CD4-positive, CD25-positive, alpha-beta regulatory T cell (primary cell): Measurements from ENCODE around the gene NLRP3. TPM values are rescaled to one million over a fixed set of nuclear protein-coding genes. Genes with fewer than 3 reads are reported as not detected.
"Not testable (repeated sequence)": the region's sequence is repeated elsewhere in the genome, so short reads cannot be mapped to it uniquely, and the experiment has no call there.

Experiments used
- ATAC-seq, 2 donors: fragments of 150-1000 bp; cut with Tn5 transposase; one replicate each; pipeline ENCODE4 v1.10.0; 2021; ENCODE audit warnings: low read depth in 2 of 2, moderate number of reproducible peaks in 2 of 2, moderate library complexity in 1 of 2
- DNase-seq, 3 donors: peaks; one replicate each; pipeline versions ENCODE4 v3.0.0 to v3.0.0-alpha.2; 2012 to 2022; ENCODE audit warnings: mixed read lengths in 1 of 3
- H3K27ac ChIP-seq: one replicate; pipeline ENCODE4 v1.7.0; 2013; ENCODE audit warnings: mild to moderate bottlenecking, low read length; ENCODE audit not compliant: insufficient read depth, poor library complexity, severe bottlenecking
- H3K27me3 ChIP-seq: one replicate; pipeline ENCODE4 v1.7.0; 2013; ENCODE audit warnings: low read length; ENCODE audit not compliant: control insufficient read depth, insufficient read depth
- H3K36me3 ChIP-seq: one replicate; pipeline ENCODE4 v1.7.0; 2013; ENCODE audit warnings: mild to moderate bottlenecking, low read length, moderate library complexity; ENCODE audit not compliant: control insufficient read depth, insufficient read depth
- H3K4me1 ChIP-seq: 2 replicates; pipeline ENCODE4 v1.7.0; 2013; ENCODE audit warnings: mild to moderate bottlenecking, low read length; ENCODE audit not compliant: insufficient read depth, control insufficient read depth, poor library complexity, severe bottlenecking
- H3K4me3 ChIP-seq: one replicate; pipeline ENCODE4 v1.7.0; 2013; ENCODE audit warnings: low read depth, mild to moderate bottlenecking, low read length, moderate library complexity
- H3K9me3 ChIP-seq, 2 experiments: 1 replicate in 1 of 2; 2 replicates in 1 of 2; pipeline ENCODE4 v1.7.0; 2013; ENCODE audit warnings: low read length in 2 of 2, mild to moderate bottlenecking in 1 of 2, moderate library complexity in 1 of 2; ENCODE audit not compliant: control insufficient read depth in 2 of 2
- H3K27ac Mint-ChIP-seq, 3 donors: one replicate each; pipeline ENCODE4 v1.8.0; 2020 to 2022; ENCODE audit warnings: mild to moderate bottlenecking in 3 of 3, mixed read lengths in 3 of 3, moderate library complexity in 2 of 3
- H3K27me3 Mint-ChIP-seq: one replicate; pipeline ENCODE4 v1.8.0; 2022; ENCODE audit warnings: mild to moderate bottlenecking, mixed read lengths
- H3K36me3 Mint-ChIP-seq: one replicate; pipeline ENCODE4 v1.8.0; 2020; ENCODE audit warnings: mixed read lengths
- H3K4me1 Mint-ChIP-seq, 4 donors: one replicate each; pipeline ENCODE4 v1.8.0; 2020 to 2022; ENCODE audit warnings: mixed read lengths in 4 of 4, mild to moderate bottlenecking in 1 of 4
- H3K4me3 Mint-ChIP-seq, 4 donors: one replicate each; pipeline ENCODE4 v1.8.0; 2020 to 2022; ENCODE audit warnings: mild to moderate bottlenecking in 4 of 4, mixed read lengths in 4 of 4, moderate library complexity in 3 of 4
- H3K9me3 Mint-ChIP-seq, 7 donors: one replicate each; pipeline ENCODE4 v1.8.0; 2020 to 2022; ENCODE audit warnings: mixed read lengths in 7 of 7, mild to moderate bottlenecking in 3 of 7, moderate library complexity in 2 of 7
- polyA plus RNA-seq, 4 donors: library from polyadenylated mRNA; unstranded; fragments of 300-500 nt; fragmentation: Illumina TruSeq; gene quantifications; one replicate each; pipeline ENCODE4 v1.2.3, GENCODE V29; 2021
- total RNA-seq: library from RNA; stranded (reverse); gene quantifications from one replicate; pipeline ENCODE4 v1.2.3, GENCODE V29; 2022

The NLRP3 gene
- total and polyA plus RNA-seq, 5 donors from 2014 or later: 0.10 to 2.0 (median 0.34) TPM; not detected in 2

DNA sequence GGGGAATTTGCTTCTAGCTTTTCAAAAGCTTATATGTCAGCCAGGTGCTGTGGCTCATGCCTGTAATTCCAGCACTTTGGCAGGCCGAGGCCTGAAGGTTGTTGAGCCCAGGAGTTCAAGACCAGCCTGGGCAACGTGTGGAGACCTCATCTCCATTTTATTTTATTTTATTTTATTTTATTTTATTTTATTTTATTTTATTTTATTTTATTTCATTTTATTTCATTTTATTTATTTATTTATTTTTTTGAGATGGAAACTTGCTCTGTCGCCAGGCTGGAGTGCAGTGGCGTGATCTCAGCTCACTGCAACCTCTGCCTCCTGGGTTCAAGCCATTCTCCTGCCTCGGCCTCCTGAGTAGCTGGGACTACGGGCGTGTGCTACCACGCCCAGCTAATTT is 20.9 kb upstream of the NLRP3 start:
- H3K4me1 ChIP-seq: peaks cover 10% of the 10 kb centered on the region
- not testable (repeated sequence) for H3K9me3 Mint-ChIP-seq, H3K36me3 Mint-ChIP-seq, H3K9me3 ChIP-seq, H3K4me3 ChIP-seq, H3K4me3 Mint-ChIP-seq, H3K27me3 ChIP-seq, H3K36me3 ChIP-seq, H3K27ac ChIP-seq, DNase-seq, ATAC-seq, H3K27ac Mint-ChIP-seq
- Mint-ChIP-seq H3K4me1 (peaks cover 0 to 14% (median 5%) of the 10 kb centered on the region in 4 donors), H3K27me3 (peaks cover 11% of the 10 kb centered on the region)

DNA sequence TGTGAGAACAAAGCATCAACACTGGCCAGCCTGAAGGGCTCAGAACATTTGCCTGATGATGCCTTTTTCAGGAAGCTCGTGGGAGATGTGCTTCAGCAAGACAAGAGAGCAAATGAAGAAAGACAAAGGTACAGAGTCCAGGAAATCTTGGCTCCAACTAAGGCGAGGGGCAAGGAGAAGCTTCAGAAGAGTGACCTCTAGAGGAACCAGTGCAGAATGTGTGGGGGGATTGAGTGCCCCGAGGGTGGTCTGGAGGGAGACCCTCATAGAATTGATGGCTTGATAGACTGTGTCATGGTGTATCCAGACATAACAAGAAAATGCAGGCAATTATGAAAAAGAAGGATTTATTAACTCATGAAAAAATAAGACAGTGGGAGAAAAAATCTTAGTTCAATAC is 15.3 kb upstream of the NLRP3 start:
- Mint-ChIP-seq H3K9me3 (peaks cover 0 to 4% (median 0%) of the 10 kb centered on the region in 7 donors), H3K4me3 (no peak overlapping the region), H3K4me1 (no peaks in the 10 kb centered on the region), H3K36me3 (no peaks in the 10 kb centered on the region), H3K27me3 (peaks cover 15% of the 10 kb centered on the region), H3K27ac (no peak overlapping the region)
- no peak for DNase-seq
- no peak overlapping the region for H3K27ac ChIP-seq
- no peaks in the 10 kb centered on the region for H3K4me1 ChIP-seq
- H3K27me3 ChIP-seq: no peaks in the 10 kb centered on the region
- H3K4me3 ChIP-seq: no peak overlapping the region
- H3K9me3 ChIP-seq: no peaks in the 10 kb centered on the region
- H3K36me3 ChIP-seq: no peaks in the 10 kb centered on the region
- no peak for ATAC-seq

DNA sequence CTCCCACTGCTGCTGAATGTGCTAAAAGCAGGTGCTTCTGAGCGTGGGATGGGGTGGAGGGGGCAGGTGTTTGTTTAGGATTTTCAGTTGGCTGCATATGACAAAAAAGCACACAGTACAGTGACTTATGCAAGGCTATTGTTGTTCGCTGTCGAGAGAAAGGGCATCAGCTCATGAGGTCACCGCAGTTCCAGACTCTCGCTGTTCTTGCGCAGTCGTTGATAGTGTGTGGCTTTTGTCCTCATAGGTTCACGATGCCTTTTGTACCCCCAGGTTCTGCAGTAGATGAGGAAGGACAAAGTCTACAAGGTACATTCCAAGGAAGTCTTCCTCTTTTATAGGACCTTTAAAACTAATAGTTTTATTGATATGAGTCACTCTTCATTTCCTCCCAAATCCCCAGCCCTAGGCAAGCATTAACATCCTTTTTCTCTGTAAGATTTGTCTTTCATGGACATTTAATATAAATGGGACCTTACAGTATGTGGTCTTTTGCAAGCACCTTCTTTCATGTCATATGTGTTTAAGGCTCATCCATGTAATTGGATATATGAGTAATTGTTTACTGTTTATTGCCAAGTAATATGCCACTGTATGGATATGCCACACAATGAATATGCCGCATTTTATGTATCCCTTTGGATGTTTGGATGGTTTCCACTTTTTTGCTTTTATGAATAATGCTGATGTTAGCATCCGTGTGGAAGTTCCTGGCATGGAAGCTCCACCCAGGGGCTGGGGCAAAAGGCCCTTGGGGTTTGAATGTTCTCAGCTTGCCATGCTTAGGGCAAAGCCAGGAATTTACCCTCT is 14.5 kb upstream of the NLRP3 start:
- H3K27ac ChIP-seq: no peak overlapping the region
- H3K27ac Mint-ChIP-seq: no peak overlapping the region
- ATAC-seq: no peak

DNA sequence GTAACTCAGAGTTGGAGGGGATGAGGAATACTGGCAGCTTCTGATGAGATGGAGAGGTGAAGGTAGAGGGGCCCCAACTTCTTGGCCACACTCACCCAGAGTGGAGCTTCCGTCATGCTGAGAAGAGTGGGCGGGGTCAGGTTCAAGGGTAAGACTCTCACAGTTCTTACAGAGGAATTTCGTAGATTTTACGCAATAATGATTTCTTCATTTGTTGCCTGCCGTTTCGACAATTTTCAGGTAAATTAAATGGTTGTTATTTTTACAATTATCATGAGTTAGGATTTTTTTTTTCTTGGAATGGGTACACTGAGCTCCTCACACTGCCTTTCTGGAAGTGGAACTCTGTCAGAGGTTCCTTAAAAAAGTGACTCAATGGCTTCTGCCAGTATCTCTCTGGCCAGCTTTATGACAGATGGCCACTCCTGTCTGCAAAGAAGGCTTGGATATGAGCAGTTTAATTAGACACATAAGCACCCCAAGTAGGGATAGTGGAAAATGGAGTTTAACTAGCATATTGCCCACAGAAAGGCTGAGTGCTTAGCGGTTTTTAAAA is 13.8 kb upstream of the NLRP3 start:
- Mint-ChIP-seq H3K27me3 (peaks cover 15% of the 10 kb centered on the region), H3K9me3 (peaks cover 0 to 4% (median 0%) of the 10 kb centered on the region in 7 donors), H3K36me3 (no peaks in the 10 kb centered on the region), H3K4me3 (no peak overlapping the region), H3K4me1 (peaks cover 3 to 8% (median 6%) of the 10 kb centered on the region in 4 donors), H3K27ac (no peak overlapping the region)
- Histone ChIP-seq H3K4me1 (peaks cover 7% of the 10 kb centered on the region), H3K27ac (no peak overlapping the region), H3K4me3 (no peak overlapping the region), H3K9me3 (no peaks in the 10 kb centered on the region), H3K27me3 (no peaks in the 10 kb centered on the region), H3K36me3 (no peaks in the 10 kb centered on the region)
- DNase-seq (no peak), ATAC-seq (no peak)

More for the DNA sequence above, 14.5 kb upstream of the NLRP3 start:
- no peaks in the 10 kb centered on the region for H3K4me1 ChIP-seq
- H3K4me3 ChIP-seq: no peak overlapping the region
- Mint-ChIP-seq H3K9me3 (peaks cover 0 to 4% (median 0%) of the 10 kb centered on the region in 7 donors), H3K4me1 (peaks cover 0 to under 1% (median under 1%) of the 10 kb centered on the region in 4 donors), H3K36me3 (no peaks in the 10 kb centered on the region), H3K4me3 (no peak overlapping the region), H3K27me3 (peaks cover 15% of the 10 kb centered on the region)
- DNase-seq: no peak
- no peaks in the 10 kb centered on the region for H3K36me3 ChIP-seq
- no peaks in the 10 kb centered on the region for H3K9me3 ChIP-seq
- no peaks in the 10 kb centered on the region for H3K27me3 ChIP-seq

DNA sequence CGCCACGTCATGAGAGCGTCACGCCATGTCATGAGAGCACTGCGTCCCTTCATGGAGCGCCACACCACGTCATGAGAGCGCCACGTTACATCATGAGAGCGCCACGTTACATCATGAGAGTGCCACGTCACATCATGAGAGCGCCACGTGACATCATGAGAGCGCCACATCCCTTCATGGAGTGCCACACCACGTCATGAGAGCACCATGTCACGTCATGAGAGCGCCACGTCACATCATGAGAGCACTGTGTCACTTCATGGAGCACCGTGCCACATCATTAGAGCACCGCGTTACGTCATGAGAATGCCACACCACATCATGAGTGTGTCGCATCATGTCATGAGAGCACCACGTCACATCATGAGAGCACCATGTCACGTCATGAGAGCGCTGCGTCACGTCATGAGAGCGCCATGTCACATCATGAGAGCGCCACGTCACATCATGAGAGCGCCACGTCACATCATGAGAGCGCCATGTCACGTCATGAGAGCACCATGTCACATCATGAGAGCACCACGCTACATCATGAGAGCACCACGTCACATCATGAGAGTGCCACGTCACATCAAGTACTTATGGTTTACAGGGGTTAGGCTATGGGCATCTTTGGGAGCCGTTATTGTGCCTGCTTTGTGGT is 9.8 kb upstream of the NLRP3 start:
- no peak overlapping the region for H3K4me3 ChIP-seq
- DNase-seq (no peak), ATAC-seq (no peak)
- Mint-ChIP-seq H3K4me3 (no peak overlapping the region), H3K27me3 (no peaks in the 10 kb centered on the region), H3K27ac (peak overlapping the region in 2 of 3 donors; percentile 74 to 88), H3K9me3 (peaks cover 0 to 4% (median 0%) of the 10 kb centered on the region in 7 donors), H3K4me1 (peaks cover 11 to 35% (median 21%) of the 10 kb centered on the region in 4 donors), H3K36me3 (no peaks in the 10 kb centered on the region)
- H3K36me3 ChIP-seq: no peaks in the 10 kb centered on the region
- H3K4me1 ChIP-seq: peaks cover 19% of the 10 kb centered on the region
- H3K27ac ChIP-seq: no peak overlapping the region
- no peaks in the 10 kb centered on the region for H3K27me3 ChIP-seq
- no peaks in the 10 kb centered on the region for H3K9me3 ChIP-seq

DNA sequence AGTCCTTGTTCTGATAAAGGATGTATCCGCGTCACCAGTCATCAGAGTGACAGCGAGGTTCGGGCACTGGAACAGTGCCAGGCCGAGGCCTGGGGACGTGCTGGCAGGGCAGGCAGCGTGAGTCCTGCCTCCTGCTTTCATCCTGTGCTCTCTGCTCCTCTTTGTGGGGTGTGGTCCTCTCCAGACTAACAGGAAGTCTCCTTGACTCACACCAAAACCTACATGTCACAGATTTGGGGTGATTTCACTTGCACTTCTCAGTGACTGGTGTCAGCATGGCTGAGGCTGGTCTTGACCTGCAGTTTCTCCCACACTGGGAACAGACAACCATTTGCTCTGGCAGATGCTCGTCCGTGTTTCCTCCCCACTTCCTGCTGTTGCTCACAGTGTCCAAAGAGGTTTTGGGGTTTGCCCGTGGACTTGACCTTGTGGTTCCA is 8.8 kb upstream of the NLRP3 start:
- peak overlapping the region; percentile 63 for H3K4me3 ChIP-seq
- H3K36me3 ChIP-seq: no peaks in the 10 kb centered on the region
- H3K4me1 ChIP-seq: peaks cover 19% of the 10 kb centered on the region
- no peaks in the 10 kb centered on the region for H3K27me3 ChIP-seq
- peaks cover 0 to 4% (median 0%) of the 10 kb centered on the region in 7 donors for H3K9me3 Mint-ChIP-seq
- H3K27ac ChIP-seq: no peak overlapping the region
- no peaks in the 10 kb centered on the region for H3K27me3 Mint-ChIP-seq
- H3K4me1 Mint-ChIP-seq: peaks cover 11 to 35% (median 21%) of the 10 kb centered on the region in 4 donors
- H3K4me3 Mint-ChIP-seq: peak overlapping the region in 3 of 4 donors; percentile 5 to 73 (median 72)
- H3K9me3 ChIP-seq: no peaks in the 10 kb centered on the region
- H3K36me3 Mint-ChIP-seq: no peaks in the 10 kb centered on the region
- ATAC-seq: peak; percentile 78 to 85
- H3K27ac Mint-ChIP-seq: peak overlapping the region; percentile 74 to 88 (median 82)
- peak; percentile 12 to 76 (median 28) for DNase-seq

DNA sequence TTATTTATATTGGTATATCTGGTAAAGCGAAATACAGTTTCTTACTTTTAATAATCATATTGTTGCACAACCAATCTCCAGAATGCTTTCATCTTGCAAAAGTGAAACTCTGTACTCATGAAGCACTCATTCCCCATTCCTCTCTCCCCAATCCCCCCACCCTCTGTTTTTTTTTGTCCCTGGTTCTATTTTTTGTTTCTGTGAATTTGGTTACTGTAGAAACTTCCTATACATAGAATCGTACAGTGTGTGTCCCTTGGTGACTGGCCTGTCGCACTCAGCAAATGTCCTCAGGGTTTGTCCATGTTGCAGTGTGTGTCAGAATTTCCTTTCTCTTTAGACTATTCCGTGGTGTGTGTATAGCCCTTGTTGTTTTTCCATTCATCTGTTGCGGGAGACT is 7.9 kb upstream of the NLRP3 start:
- H3K27ac Mint-ChIP-seq: peak overlapping the region in 2 of 3 donors; percentile 20 to 74
- Histone ChIP-seq H3K4me1 (peaks cover 19% of the 10 kb centered on the region), H3K27me3 (no peaks in the 10 kb centered on the region), H3K4me3 (peak overlapping the region; percentile 3), H3K9me3 (no peaks in the 10 kb centered on the region), H3K27ac (no peak overlapping the region), H3K36me3 (no peaks in the 10 kb centered on the region)
- H3K4me3 Mint-ChIP-seq: peak overlapping the region in 1 of 4 donors; percentile 64
- H3K27me3 Mint-ChIP-seq: no peaks in the 10 kb centered on the region
- peaks cover 11 to 35% (median 21%) of the 10 kb centered on the region in 4 donors for H3K4me1 Mint-ChIP-seq
- no peaks in the 10 kb centered on the region for H3K36me3 Mint-ChIP-seq
- no peak for ATAC-seq
- DNase-seq: no peak
- peaks cover 0 to 4% (median 0%) of the 10 kb centered on the region in 7 donors for H3K9me3 Mint-ChIP-seq
